ENCODE results near the gene GINS1. TPM values are rescaled to one million over a fixed set of nuclear protein-coding genes. Genes with fewer than 3 reads are reported as not detected.

GINS1 gene
- total RNA-seq (1 to 10 TPM; 1.4 to 3.9 (median 2.8) TPM), polyA plus RNA-seq (1 to 10 TPM in 2 of 3 donors, under 1 TPM in 1; 0.85 to 2.9 (median 2.4) TPM)
- long read RNA-seq, donor 1 = 0 reads
- long read RNA-seq, donor 2 = 0 reads

- peak within 1 kb of the TSS in 4 of 8 donors; percentile 54 to 76 (median 59) for H3K27ac ChIP-seq
- no peak for TF ChIP-seq POLR2A (IDR thresholded peaks at IDR 0.05)
- peak; percentile 71 to 86 (median 84) for TF ChIP-seq POLR2AphosphoS5 (IDR thresholded peaks at IDR 0.05)
- H3K4me3 ChIP-seq = peak within 1 kb of the TSS; percentile 48 to 91 (median 74)
- peaks cover 0 to 23% (median 21%) of the 10 kb centered on the region in 8 donors for H3K9me3 ChIP-seq
- H3K27me3 ChIP-seq (replicated peaks in 1 of 7) = no peaks in the 10 kb centered on the region
- DNase-seq = peak; percentile 92
- H3K36me3 ChIP-seq = no peaks in the 10 kb centered on the region
- 0 to 2% (median 1%) methylated on average over 31 to 56 of the region's 56 CpGs for WGBS, 5 donors
- H3K4me1 ChIP-seq = peaks cover 7 to 25% (median 18%) of the 10 kb centered on the region in 6 donors
- intact Hi-C loops (cut with DNase I; ENCODE audit: low total_unique reads) = no loop called here
Measured at GRCh38 chr20:25407311-25408169, at the start of gene GINS1. Gene GINS1, plus strand, starts transcription at chr20:25407673. Its CDS starts 148 bp downstream, at chr20:25407821.

DNA sequence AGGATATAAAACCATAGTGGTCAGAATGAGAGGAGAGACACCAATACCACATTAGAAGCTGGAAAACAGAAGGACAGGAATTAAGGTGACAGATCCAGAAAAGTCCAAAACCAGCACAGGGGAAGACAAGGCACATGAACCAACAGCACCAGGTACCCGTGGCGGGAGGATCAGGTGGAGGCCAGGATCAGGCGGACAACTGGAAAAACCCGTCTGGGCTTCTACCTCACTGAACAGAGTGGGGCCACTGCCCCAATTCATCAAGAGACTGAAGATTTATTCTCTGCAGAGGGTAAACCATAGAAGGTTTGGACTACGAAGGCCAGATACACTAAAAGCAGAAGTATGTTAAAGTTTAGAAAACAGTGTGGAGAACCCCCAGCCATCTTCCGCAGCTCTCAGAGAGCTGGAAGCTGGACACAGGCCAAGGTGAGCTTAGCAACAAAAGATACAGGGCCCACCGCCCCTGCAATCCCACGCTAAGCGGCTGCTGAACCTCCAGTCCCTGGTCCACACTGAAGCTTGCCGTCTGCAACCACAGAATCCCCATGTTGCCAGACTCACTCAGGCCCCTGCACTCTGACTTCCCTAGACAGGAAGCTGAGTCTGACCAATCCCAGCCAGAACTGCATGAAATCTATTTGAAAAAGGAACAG, 46.7 kb upstream of the GINS1 start:
- no peaks in the 10 kb centered on the region for H3K9me3 ChIP-seq
- peaks cover 0 to 30% (median 17%) of the 10 kb centered on the region in 6 donors for H3K4me1 ChIP-seq
- no peaks in the 10 kb centered on the region for H3K36me3 ChIP-seq
- 42 to 64% (median 50%) methylated on average over 10 of the region's 10 CpGs for WGBS, 5 donors
- no peaks in the 10 kb centered on the region for H3K27me3 ChIP-seq (replicated peaks in 1 of 7)
- peak overlapping the region in 5 of 8 donors; percentile 25 to 70 (median 49) for H3K27ac ChIP-seq
- intact Hi-C loops (cut with DNase I; ENCODE audit: low total_unique reads) = no loop called here
- peak overlapping the region in 1 of 8 donors; percentile 33 for H3K4me3 ChIP-seq
- no peak for DNase-seq
- TF ChIP-seq POLR2A (IDR thresholded peaks at IDR 0.05) (no peak), POLR2AphosphoS5 (IDR thresholded peaks at IDR 0.05) (no peak), CTCF (IDR thresholded peaks at IDR 0.05 in 8 of 11, conservative IDR thresholded peaks at IDR 0.05 in 3 of 11) (no peak)

- Histone ChIP-seq H3K27ac (peak overlapping the region in 3 of 8 donors; percentile 43 to 70 (median 59)), H3K9me3 (no peaks in the 10 kb centered on the region), H3K4me3 (peak overlapping the region in 1 of 8 donors; percentile 33), H3K4me1 (peaks cover 0 to 25% (median 12%) of the 10 kb centered on the region in 6 donors), H3K36me3 (no peaks in the 10 kb centered on the region), H3K27me3 (replicated peaks in 1 of 7) (no peaks in the 10 kb centered on the region)
- TF ChIP-seq CTCF (IDR thresholded peaks at IDR 0.05 in 8 of 11, conservative IDR thresholded peaks at IDR 0.05 in 3 of 11) (no peak), POLR2A (IDR thresholded peaks at IDR 0.05) (no peak), POLR2AphosphoS5 (IDR thresholded peaks at IDR 0.05) (no peak)
- WGBS, 5 donors = 85 to 94% (median 90%) methylated on average over 6 of the region's 6 CpGs
- no peak for DNase-seq
- intact Hi-C loops (cut with DNase I; ENCODE audit: low total_unique reads) = no loop called here
Measured at GRCh38 chr20:25361287-25361683, 46.2 kb upstream of the GINS1 start.

DNA sequence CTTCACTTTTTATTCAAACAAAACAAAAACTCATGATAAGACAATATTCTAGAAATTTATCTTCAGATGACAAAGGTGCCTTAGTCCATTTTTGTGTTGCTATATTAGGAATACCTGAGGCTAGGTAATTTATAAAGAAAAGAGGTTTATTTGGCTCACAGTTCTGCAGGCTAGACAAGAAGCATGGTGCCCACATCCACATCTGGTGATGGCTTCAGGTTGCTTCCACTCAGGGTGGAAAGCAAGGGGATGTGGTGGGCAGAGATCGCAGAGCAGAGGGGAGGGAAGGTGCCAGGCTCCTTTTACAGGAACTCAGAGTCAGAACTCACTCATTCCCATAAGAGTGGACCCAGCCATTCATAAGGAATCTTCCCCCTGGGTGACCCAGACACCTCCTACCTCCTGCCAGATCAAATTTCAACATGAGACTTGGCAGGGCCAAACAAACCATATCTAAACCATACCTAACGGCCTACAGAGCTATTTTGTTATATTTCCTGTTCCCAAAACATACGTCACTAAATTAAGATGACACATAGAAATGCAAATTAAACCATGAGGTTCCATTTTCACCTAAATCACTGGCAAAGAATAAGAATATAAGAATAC, 43.2 kb upstream of the GINS1 start:
- 61 to 81% (median 71%) methylated on average over 3 of the region's 3 CpGs for WGBS, 5 donors
- no peak for DNase-seq
- Histone ChIP-seq H3K4me1 (peaks cover 0 to 12% (median 8%) of the 10 kb centered on the region in 6 donors), H3K36me3 (no peaks in the 10 kb centered on the region), H3K27ac (no peak overlapping the region), H3K4me3 (no peak overlapping the region), H3K9me3 (no peaks in the 10 kb centered on the region), H3K27me3 (replicated peaks in 1 of 7) (no peaks in the 10 kb centered on the region)
- intact Hi-C loops (cut with DNase I; ENCODE audit: low total_unique reads) = no loop called here
- TF ChIP-seq CTCF (IDR thresholded peaks at IDR 0.05 in 8 of 11, conservative IDR thresholded peaks at IDR 0.05 in 3 of 11) (no peak), POLR2AphosphoS5 (IDR thresholded peaks at IDR 0.05) (no peak), POLR2A (IDR thresholded peaks at IDR 0.05) (no peak)
